Activated CD4-positive, alpha-beta T cell treated with anti-CD3 and anti-CD28 coated beads, Interleukin-10, Interleukin-2, amounts not matched to agents 100 ng/mL and 50 ng/mL, durations not matched to agents 16 hours and 8 hours (primary cell): ENCODE measurements around the gene MUC5AC.

Source experiments
- DNase-seq: peaks from one replicate; pipeline ENCODE4 v3.0.0-alpha.2; 2020

MUC5AC gene

DNA sequence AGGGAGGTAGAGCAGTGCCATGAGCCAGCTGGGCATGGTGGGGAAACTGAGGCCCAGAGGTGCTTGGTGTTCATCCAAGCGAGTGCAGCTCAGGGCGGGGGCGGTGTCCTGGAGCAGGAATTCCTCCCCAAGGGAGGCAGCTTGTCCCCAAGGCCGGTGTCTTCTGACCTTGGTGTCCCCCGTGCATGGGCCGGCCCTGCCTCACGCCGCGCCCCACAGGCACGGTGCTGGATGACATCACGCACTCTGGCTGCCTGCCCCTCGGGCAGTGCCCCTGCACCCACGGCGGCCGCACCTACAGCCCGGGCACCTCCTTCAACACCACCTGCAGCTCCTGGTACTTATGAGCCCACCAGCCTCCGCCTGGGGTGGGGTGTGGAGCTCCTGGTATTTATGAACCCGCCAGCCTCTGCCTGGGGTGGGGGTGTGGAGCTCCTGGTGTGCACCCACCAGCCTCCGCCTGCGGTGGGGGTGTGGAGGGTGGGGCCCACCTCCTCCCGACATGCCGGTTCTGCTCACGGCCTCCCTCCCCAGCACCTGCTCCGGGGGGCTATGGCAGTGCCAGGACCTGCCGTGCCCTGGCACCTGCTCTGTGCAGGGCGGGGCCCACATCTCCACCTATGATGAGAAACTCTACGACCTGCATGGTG is 71.8 kb downstream of the MUC5AC start:
- no peak for DNase-seq

DNA sequence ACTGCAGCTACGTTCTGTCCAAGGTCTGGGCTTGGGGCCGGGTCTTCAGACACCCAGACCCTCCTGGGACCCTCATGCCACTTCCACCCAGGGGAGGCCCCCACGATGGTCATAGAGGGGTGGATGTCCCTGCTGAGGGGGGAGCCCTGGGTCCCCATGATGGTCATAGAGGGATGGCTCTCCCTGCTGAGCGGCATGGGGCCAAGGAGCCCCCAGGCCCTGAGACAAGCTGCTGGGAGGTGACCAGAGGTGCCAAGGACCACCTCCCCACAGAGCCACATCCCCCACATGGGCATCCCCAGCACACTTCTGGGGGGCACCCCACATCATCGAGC is 72.3 kb downstream of the MUC5AC start:
- DNase-seq = no peak

DNA sequence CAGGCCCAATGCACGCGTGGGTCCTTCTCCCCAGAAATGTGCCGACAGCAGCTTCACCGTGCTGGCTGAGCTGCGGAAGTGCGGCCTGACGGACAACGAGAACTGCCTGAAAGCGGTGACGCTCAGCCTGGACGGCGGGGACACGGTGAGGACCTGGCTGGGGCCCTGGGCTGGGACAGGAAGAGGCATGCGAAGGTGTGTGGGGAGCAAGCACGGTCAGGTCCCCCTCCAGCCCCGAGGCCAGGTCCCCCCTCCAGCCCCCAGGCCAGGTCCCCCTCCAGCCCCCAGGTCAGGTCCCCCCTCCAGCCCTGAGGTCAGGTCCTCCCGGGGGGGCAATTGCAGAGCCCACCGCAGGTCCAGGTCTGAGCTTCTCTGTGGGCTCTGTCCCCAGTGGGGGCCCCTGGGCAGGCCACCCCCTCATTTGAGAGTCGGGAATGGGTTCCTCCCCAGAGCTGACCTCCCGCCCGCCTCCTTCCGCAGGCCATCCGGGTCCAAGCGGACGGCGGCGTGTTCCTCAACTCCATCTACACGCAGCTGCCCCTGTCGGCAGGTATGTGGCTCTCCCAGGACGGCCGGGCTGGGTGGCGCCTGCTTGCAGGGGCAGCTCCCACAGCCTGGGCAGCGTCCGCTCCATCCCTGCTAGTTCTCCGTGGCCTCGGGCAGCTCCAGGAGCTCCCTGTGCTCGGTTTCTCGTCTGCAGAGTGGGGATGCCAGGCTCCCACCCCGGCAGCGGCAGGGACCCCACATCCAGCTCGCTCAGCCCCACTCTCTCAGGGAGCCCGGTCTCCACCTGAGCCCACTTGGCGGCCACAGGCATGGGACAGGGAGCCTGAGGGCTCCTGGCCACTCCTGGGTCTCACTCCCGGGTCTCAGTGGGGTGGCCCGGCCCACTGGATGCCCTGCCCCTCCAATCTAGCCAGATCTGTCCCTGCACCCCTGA is 73.0 kb downstream of the MUC5AC start:
- DNase-seq = no peak

DNA sequence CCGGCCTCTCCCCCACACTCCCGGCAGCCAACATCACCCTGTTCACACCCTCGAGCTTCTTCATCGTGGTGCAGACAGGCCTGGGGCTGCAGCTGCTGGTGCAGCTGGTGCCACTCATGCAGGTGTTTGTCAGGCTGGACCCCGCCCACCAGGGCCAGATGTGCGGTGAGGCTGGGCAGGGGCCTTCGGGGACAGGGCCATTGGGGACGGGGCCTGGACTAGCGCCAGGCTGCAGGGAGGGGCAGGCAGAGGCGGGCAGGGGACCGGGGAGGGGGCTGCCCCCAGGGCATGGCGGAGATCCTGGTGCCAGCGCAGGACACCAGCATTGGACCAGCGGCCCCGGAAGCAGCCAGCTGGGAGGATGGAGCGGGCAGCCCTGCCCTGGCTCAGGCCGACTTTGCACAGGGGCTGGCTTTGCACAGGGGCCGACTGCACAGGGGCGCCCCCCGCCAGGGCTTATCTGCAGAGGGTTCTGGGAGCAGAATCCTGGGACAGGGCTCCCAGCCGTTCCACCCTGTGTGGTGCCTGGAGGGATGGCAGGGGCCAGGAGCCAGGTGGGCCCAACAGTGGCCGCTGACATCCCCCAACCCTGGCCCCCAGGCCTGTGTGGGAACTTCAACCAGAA is 73.8 kb downstream of the MUC5AC start:
- DNase-seq = no peak

DNA sequence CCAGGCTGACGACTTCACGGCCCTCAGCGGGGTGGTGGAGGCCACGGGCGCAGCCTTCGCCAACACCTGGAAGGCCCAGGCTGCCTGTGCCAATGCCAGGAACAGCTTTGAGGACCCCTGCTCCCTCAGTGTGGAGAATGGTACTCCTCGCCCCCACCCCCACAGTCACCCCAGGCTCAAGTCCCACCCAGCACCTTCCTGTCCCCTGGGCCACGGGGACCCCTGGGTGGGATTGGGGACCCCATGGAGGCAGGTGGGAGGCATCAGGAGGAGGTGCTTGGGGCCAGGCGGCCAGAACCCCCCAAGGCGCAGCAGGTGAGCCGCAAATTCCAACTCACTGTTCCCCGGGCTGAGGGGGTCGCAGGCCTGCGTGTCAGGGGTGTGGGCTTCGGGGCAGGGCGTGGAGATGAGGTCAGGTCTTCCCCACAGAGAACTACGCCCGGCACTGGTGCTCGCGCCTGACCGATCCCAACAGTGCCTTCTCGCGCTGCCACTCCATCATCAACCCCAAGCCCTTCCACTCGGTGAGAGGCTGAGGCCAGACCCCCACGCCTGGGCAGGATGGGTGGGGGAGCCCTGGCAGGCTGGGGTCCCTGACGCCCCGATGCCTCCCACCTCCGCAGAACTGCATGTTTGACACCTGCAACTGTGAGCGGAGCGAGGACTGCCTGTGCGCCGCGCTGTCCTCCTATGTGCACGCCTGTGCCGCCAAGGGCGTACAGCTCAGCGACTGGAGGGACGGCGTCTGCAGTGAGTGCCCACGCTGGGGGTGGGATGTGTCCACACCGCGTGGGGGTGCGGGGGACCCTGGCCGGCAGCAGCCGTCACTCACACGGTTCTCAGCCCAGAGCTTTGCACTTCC is 74.5 kb downstream of the MUC5AC start:
- no peak for DNase-seq

DNA sequence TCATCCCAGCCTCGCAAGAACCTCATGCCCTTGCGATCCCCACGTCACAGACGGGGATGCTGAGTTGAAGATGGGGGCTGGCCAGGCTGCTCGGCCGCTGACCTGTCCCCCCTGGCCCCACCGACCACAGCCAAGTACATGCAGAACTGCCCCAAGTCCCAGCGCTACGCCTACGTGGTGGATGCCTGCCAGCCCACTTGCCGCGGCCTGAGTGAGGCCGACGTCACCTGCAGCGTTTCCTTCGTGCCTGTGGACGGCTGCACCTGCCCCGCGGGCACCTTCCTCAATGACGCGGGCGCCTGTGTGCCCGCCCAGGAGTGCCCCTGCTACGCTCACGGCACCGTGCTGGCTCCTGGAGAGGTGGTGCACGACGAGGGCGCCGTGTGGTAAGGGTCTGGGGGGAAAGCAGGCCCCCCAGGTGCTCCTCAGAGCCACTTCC is 75.1 kb downstream of the MUC5AC start:
- DNase-seq = no peak

DNA sequence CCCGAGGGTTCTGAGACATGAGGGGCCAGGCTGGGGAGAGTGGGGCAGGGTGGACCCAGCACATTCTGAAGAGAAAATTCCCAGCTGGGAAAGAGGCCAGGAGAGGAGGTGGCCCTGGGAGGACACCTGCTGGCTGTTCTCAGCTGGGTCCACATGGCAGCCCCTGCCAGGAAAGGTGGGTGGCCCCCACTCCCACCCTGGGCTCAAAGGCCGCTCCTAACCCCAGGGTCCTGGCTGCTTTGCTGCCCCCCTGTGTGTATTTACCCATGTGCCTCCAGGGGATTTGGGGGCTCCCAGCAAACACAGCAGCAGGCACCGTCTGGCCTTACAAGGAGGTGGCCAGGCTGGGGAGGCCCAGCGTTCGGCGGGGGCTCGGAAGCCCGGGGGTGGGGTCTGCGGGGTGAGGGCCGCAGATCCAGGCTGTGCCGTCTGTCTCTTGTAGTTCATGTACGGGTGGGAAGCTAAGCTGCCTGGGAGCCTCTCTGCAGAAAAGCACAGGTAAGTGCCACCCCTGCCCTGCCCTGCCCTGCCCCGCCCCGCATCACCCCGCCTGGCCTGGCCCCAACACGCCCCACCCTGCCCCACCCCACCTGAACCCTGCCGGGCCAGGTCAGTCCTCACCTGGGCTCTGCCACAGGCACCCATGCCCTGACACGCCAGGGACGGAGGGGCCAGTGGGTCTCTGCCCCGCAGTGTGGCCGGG is 75.7 kb downstream of the MUC5AC start:
- no peak for DNase-seq

DNA sequence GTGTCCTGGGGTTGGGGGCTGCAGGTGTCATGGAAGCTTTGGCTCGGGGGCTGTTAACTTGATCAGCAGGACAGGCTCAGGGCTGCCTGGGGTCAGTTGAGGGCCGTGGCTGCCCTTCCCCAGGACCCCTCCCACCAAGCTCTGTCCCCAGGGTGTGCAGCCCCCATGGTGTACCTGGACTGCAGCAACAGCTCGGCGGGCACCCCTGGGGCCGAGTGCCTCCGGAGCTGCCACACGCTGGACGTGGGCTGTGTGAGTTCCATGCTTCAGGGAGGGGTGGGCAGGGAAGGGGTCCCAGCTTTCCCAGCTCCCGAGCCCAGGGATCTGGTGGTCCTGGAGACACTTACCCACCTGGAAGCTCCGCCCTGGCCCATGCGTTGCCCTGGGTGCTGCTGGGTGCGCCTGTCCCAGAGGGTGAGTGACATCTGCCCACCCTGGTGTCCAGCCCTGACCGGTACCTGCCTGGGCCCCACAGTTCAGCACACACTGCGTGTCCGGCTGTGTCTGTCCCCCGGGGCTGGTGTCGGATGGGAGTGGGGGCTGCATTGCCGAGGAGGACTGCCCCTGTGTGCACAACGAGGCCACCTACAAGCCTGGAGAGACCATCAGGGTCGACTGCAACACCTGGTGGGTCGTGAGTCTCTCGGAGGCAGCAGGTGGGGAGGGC is 76.4 kb downstream of the MUC5AC start:
- no peak for DNase-seq

DNA sequence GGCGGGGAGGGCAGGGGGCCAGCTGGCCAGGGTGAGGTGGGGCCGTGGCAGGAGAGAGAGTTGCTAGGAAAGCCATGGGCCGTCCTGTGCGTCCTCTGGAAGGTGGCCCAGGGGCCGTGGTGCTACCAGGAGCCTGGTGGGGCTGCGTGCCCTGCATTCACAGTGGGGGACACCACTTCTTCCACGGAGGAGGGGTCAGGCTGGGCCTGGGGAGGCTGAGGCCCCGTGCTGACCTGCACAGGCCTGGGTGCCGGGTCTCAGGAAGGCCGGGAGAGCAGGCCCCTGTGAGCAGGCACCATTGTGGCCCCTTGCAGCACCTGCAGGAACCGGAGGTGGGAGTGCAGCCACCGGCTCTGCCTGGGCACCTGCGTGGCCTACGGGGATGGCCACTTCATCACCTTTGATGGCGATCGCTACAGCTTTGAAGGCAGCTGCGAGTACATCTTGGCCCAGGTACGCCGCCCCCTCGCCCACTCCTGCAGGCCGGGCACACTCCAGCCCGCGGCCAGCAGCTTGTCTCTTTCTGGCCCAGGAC is 77.1 kb downstream of the MUC5AC start:
- no peak for DNase-seq

DNA sequence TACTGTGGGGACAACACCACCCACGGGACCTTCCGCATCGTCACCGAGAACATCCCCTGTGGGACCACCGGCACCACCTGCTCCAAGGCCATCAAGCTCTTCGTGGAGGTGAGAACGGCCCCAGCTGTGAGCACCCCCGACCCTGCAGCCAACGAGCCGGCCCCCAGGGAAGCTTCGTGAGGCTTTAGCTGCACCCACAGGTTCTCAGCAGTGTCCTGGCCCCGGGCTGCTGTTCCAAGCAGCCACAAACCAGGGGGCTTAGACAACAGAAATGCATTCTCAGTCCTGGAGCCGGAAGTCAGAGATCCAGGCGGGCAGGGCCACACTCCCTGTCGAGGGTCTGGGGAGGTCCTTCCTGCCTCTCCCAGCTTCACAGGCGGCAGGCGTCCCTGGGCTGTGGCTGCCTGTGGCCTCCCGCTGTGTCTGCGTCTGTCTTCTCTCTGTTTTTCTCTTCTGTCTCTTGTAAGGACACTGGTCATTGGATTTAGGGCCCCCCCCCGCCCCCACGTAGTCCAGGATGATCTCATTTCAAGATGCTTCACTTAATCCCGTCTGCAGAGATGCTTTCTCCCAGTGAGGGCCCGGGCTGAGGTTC is 77.7 kb downstream of the MUC5AC start:
- no peak for DNase-seq

DNA sequence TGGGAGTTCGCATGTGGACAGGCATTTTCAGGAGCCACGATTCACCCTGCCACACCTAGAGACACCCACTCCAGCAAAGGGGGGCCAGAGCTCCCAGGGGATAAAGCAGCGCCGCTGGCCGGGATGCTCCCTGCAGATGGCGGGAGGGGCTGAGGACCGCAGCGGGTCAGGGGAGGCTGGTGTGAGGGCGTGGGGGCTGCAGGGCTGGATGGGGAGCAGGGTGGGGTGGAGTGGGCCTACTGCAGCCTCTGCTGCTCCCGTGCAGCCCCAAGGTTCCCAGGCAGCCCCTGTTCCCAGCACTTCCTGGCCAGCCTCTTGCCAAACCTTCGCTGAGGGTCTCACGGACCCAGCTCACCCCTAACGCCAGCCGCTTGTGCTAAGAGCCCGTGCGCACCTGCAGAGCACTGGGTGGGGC is 78.2 kb downstream of the MUC5AC start:
- no peak for DNase-seq

DNA sequence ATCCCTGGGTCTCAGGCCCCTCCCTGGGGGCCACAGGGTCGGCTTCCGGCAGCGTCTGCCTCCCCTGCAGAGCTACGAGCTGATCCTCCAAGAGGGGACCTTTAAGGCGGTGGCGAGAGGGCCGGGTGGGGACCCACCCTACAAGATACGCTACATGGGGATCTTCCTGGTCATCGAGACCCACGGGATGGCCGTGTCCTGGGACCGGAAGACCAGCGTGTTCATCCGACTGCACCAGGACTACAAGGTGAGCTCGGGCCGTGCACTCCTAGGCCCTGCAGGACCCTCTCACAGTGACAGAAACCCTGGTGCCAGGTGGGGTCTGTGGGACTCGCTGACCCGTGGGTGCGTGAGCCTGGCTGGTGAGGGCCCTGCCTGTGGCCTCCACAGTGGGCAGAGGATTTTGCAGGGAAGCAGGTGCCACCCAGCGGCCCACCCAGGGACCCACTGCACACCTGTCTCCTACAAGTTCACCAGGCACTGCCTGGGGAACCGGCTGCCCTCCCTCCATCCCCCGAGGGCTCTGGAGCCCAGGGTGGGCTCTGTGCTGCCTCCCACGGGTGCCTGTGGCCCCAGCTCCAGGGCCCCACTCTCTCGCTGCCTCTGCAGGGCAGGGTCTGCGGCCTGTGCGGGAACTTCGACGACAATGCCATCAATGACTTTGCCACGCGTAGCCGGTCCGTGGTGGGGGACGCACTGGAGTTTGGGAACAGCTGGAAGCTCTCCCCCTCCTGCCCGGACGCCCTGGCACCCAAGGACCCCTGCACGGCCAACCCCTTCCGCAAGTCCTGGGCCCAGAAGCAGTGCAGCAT is 78.8 kb downstream of the MUC5AC start:
- no peak for DNase-seq

DNA sequence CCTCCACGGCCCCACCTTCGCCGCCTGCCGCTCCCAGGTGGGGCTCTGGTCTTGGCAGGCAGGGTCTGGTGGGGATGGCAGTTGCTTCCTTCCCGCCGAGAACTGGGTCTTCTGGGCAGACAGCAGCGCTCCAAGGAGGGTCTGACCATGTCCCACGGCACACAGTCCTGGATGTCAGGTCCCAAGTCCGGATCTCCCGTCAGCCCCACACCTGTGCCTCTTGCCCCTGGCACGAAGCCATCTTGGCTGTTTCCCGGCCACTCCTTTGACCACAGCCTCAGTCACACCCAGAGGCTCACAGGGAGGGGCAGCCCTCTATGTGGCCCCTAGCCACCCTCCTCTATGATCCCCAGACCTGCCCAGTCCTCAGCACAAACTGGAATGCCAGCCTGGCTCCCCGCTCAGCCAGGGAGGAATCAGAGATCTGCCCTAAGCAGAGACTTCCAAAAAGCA is 79.4 kb downstream of the MUC5AC start:
- no peak for DNase-seq

DNA sequence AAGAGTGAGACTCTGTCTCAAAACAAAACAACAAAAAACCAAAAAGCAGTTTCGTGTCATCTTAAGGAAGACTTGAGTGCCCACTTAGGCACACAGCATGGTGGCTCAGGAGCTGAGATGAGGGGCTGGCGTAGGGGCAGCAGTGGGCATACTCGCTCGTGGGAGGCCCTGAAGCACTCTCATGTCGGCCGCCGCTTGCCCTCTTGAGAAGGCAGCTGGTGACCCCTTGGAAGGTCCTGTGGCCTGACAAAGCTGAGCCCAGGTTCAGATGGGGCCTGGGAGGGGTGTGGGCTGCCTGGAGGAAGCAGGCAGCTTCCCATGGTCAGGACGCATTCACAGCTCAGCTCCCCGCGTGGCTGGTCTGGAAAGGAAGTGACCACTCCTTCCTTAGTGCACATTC is 80.1 kb downstream of the MUC5AC start:
- DNase-seq = no peak

DNA sequence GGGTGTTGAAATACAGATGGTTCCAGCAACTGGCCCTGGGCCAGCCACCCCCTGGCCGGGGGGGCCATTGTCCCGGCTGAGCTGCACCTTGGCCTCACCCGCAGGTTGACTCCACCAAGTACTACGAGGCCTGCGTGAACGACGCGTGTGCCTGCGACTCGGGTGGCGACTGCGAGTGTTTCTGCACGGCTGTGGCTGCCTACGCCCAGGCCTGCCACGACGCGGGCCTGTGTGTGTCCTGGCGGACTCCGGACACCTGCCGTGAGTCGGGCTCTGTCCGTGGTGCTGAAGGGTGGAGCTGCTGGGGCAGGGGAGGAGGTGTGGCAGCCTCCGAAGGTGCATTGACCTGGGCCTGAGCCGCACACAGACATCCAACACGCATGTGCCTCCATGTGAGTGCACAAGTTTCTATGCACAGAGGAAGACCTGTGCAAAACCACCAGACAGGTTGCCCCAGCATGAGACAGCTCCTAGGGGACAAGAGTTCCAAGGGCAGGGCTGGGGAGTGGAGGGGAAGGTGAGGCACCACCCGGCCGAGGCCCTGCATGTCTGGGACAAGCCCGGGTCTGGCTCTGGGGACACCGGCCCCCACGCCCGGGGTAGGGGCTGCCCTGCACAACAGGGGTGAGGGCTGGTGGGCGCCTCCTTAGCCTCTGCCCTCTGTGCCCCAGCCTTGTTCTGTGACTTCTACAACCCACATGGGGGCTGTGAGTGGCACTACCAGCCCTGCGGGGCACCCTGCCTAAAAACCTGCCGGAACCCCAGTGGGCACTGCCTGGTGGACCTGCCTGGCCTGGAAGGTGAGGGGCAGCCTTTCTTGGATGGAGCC is 81.2 kb downstream of the MUC5AC start:
- no peak for DNase-seq

DNA sequence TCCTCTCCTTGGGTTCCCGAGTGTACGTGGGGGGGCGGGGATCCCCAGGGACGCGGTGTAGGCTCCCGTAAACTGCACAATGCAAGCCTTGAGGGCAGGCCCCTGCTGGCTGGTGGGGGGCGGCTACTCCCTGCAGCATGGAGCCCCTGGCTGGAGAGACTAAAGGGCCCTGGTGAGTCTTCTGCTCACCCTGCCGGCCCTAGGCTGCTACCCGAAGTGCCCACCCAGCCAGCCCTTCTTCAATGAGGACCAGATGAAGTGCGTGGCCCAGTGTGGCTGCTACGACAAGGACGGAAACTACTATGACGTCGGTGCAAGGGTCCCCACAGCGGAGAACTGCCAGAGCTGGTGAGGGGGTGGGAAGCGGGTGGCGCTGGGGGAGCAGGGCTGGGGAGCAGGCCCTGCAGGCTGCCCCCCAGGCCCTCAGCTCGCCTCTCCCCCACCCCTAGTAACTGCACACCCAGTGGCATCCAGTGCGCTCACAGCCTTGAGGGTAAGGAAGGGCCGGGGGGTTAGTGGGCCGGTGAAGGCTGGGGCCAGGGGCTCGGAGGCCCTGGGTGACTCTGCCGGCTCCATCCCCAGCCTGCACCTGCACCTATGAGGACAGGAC is 81.9 kb downstream of the MUC5AC start:
- no peak for DNase-seq

DNA sequence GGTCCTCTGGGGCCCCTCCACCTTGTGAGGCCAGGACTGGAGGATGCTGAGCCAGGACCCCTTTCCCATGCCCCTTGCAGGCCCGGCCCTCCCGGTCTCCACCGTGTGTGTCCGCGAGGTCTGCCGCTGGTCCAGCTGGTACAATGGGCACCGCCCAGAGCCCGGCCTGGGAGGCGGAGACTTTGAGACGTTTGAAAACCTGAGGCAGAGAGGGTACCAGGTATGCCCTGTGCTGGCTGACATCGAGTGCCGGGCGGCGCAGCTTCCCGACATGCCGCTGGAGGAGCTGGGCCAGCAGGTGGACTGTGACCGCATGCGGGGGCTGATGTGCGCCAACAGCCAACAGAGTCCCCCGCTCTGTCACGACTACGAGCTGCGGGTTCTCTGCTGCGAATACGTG is 83.0 kb downstream of the MUC5AC start:
- DNase-seq = no peak

DNA sequence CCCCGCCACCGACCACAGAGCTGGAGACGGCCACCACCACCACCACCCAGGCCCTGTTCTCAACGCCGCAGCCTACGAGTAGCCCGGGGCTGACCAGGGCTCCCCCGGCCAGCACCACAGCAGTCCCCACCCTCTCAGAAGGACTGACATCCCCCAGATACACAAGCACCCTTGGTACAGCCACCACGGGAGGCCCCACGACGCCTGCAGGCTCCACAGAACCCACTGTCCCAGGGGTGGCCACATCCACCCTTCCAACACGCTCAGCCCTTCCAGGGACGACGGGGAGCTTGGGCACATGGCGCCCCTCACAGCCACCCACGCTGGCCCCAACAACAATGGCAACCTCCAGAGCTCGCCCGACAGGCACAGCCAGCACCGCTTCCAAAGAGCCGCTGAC is 84.0 kb downstream of the MUC5AC start:
- no peak for DNase-seq

DNA sequence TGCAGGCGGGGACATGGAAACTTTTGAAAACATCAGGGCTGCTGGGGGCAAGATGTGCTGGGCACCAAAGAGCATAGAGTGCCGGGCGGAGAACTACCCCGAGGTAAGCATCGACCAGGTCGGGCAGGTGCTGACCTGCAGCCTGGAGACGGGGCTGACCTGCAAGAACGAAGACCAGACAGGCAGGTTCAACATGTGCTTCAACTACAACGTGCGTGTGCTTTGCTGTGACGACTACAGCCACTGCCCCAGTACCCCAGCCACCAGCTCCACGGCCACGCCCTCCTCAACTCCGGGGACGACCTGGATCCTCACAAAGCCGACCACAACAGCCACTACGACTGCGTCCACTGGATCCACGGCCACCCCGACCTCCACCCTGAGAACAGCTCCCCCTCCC is 84.5 kb downstream of the MUC5AC start:
- no peak for DNase-seq
